HG03575 (cell line): ENCODE measurements around the gene NCKAP5.
"Not testable (repeated sequence)": the region's sequence is repeated elsewhere in the genome, so short reads cannot be mapped to it uniquely, and the experiment has no call there.

Source experiments
- ATAC-seq: cut with Tn5 transposase; IDR thresholded peaks from one replicate; pipeline ENCODE4 v1.9.1; 2021; ENCODE audit not compliant: unreplicated experiment, insufficient number of reproducible peaks, low FRiP score; ENCODE audit errors: extremely low read depth

The NCKAP5 gene

DNA sequence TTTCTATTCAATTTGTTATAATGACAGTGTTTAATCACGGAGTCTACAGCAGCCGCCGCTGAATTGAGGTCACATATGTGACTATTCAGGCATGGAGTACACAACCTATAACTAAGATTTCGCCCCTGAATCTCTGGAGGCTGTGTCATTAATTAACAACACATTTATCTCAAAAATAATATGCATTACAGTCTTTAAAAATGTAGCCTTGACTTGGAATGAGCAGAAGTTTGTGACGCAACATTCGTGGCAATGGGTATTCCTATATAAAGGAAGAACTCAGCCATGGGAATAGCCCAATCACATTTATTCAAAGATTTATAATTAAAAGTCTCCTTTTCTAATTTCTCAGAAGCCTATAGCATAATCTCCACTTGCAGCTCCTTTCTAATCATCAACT, 837.7 kb downstream of the NCKAP5 start:
- no peak for ATAC-seq

DNA sequence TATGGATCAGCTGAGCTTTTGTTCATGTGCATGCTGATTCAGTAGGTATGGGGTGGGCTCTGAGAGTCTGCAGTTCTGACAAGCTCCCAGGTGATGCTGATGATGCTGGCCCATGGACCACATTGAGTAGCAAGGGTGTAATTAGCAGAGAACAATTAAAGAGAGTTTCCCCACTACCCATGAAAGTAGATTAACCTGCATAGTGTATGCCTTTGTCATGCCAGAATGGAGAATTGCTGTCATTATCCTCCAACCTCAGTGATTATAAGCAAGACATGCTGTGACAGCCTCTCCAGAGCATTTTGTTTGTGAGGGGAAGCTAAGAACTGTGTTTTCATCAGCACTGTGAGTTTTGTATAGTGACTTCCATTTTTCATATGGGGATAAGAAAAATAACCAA, 838.7 kb downstream of the NCKAP5 start:
- ATAC-seq = no peak

DNA sequence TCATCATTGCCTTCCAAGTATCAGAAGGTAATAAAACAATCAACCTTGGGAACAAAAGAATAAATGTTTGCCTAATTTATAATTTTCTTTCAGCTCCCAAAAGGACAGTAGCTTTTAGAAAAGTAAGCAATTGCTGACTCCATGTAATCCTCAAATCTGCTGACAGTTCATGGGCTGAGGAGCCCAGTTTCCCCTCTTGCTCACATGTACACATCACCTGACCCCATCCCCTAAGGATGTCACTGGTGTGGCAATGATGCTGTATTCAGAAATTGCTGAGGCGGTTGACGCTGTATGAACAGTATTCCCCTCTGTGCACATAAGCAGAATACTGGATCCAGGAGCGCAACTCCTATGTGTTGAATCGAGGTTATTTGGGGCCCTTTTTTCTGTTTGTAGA, 842.1 kb downstream of the NCKAP5 start:
- no peak for ATAC-seq

DNA sequence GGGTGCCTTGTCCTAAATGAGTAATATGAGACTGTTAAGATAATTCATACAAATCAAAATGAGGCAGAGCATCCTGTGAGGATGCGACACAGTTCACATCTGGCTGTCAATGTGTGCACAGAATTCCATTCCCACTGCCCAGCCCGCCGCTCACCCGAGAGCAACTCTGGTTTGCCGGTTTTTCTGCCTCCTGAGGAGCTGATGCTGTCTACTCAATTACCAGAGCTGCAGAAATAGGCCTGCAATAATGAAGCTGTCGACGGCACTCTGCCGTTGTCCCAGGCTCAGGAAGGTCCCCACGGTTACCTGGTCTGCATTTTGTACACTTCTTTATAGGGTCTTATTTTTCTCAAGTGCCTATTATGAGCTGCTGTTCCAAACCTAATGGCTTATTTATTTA, 842.5 kb downstream of the NCKAP5 start:
- no peak for ATAC-seq

DNA sequence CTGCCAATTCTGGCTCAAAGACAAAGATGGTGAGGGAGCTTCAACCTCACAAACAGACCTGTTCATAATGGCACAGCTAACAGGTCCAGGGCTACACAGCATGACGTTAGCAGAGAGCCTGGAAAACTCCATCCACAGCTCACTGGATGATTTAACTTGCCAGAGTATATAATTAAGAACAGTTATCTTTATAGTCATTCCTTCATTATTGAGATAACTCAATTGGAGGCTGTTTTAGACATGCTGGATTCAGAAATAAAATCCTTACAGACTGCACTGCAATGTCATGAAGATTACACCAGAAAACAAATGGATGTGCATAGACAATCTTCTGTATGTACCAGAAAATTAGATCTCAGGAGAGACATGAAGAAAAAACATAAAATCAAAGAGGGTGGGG, 843.1 kb downstream of the NCKAP5 start:
- ATAC-seq = no peak

DNA sequence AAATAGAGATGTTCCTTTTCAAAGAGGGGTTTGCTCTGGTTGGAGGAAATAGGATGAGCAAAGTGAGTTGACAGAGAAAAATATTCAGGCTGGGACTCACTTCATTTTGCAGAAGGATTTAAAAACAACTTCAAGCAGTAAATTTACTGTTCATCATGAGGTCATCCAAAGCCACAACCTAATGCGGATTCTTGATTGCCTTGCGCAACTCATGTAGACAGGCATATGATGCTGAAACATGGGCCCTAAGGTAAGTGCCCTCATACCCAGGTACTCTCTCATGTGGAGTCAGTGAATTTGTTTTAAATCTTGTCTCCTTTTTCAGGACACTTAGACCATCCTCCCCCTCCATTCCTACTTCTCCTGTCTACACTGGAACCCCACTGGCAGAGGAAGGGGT, 846.3 kb downstream of the NCKAP5 start:
- no peak for ATAC-seq

DNA sequence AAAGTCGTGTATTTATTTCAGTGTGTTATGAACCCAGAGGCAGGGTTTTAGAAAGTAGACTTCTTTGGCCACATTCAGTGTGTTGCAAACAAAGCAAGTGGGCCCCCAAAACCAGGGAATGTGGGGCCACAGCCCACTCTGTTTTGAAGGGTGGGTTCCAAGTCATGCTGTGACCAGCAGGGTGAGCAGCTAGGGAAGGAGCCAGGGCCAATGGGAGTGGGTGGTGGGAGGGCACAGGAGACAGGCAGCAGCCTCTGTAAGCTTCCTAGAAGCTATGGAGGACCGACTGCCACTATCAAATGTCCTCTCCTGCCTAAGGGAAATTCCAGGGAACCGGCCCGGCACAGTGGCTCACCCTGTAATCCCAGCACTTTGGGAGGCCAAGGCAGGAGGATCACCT, 847.9 kb downstream of the NCKAP5 start:
- ATAC-seq = no peak

DNA sequence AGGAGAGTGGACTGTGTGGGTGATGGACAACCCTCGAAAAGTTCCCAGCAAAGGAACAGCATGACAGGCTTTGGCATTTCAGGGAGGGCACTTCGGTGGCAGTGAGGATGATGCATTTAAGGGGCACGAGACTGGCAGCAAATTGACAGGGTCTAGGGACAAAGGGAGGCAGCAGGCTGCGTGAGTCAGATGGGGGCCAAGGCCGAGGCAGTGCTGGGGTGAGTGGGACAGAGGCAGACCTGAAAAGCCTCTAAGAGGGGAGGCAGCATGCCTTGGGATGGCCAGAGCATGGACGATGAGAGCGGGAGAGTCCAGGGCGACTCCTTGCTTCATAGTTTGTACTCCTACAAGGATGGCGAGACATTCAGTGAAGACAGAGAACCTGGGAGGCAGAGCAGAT, 848.8 kb downstream of the NCKAP5 start:
- no peak for ATAC-seq

DNA sequence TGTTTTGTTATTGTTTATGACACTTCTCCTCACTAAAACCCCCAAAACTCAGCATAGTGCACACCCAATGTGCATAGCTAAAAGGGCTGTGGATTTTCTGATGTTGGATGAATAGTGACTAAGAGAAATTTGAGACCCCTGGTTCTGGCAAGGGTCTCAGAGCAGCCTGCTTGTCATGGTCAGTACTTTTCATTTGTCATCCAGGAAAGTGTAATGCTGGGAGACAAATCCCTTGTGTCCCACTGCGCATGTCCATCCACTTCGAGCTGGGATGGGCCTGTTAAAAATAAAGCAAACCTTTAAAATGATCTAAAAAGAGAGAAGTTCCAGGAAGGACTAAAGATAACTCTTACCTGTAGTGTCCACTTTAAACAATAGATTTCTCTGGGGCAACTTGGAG, 851.3 kb downstream of the NCKAP5 start:
- ATAC-seq = no peak

DNA sequence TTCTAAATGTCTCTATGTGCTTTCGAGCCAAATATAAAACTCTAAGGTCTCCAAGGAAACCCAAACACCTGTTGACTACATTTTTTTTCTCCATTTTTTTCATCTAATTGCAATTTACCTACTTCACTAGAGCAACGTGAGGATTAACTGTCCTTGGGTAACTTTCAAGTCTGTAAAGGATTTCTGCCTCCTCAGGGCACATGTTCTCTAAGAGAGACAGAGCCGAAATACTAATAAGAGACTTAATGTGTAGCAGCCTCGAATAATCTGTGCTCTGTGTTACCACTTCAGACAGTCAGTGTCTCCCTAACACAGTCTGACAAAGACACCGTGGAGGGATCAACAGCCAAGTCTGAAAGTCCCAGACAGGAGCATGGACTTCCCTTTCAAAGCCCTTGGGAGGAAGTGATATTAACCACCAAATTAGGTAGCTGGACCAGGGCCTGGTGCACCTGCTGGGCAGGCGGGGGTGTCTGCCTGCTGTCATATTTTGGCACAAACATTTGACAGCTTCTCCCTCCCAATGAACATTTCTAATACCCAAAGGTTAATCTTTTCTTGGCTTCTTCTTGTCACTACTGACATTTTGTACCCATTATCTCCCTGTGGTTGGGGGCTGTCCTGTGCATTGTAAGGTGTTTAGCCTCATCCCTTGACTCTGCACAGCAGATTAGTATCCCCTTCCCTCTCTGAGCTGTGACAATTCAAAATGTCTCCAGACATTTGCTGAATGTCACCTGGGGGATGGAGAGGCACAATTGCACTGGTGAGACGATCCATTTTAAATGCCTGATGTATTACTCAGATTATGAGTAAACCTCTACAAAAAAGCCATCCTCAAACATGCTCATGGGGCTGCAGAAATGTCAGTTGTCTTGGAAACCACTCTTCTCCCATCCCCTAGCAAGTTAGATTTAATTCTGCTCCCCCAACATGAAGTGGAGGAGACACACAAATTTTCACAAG, 852.6 kb downstream of the NCKAP5 start:
- no peak for ATAC-seq

DNA sequence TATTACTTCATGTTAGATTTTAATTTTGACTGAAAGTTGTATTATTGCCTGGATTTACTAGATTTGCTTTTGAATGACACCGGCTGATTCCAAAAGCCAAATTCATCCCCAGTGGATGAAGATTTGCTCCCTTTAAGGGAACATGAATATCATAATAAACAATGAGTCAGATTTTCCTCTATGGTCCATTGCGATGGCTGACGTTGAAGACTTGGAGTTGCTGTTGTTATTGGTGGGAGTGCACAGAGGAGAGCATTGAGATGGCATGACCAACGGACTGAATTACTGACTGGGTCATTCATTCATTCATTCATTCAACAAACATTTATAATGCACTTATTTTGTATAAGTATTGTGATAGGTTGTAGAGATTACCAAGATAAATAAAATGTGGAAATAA, 864.9 kb downstream of the NCKAP5 start:
- ATAC-seq = no peak

DNA sequence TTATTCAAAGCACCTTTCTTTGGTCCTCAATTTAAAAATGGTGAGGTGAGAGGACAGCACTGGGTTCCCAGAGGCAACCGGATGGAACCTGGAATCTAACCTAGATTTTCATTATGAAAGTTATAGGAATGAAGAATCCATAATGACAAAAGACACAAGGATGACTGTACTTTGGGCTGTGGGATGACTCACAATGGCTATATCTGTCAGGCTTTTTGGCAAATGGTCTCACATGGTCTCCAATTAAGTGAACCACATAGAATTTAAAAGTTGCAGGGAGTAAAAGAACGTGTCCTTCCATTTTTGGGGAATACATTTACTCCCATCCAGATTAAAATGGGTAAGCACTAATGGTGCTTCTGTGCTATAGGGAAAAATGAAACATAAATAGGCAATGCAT, 866.5 kb downstream of the NCKAP5 start:
- ATAC-seq = no peak

DNA sequence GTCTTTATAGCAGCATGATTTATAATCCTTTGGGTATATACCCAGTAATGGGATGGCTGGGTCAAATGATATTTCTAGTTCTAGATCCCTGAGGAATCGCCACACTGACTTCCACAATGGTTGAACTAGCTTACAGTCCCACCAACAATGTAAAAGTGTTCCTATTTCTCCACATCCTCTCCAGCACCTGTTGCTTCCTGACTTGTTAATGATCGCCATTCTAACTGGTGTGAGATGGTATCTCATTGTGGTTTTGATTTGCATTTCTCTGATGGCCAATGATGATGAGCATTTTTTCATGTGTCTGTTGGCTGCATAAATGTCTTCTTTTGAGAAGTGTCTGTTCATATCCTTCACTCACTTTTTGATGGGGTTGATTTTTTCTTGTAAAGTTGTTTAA, 868.5 kb downstream of the NCKAP5 start:
- not testable (repeated sequence) for ATAC-seq

DNA sequence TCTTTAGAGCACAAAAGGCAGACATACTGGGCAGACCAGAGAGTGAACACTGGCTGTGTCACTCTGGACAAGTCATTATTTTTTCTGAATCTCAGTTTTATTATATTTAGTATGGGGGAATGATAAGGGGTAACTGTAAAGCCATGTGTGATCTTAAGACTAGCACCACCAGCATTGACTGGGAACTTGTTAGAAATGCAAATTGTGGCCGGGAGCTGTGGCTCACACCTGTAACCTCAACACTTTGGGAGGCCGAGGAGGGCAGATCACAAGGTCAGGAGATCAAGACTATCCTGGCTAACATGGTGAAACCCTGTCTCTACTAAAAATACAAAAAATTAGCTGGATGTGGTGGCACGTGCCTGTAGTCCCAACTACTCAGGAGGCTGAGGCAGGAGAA, 869.9 kb downstream of the NCKAP5 start:
- not testable (repeated sequence) for ATAC-seq

DNA sequence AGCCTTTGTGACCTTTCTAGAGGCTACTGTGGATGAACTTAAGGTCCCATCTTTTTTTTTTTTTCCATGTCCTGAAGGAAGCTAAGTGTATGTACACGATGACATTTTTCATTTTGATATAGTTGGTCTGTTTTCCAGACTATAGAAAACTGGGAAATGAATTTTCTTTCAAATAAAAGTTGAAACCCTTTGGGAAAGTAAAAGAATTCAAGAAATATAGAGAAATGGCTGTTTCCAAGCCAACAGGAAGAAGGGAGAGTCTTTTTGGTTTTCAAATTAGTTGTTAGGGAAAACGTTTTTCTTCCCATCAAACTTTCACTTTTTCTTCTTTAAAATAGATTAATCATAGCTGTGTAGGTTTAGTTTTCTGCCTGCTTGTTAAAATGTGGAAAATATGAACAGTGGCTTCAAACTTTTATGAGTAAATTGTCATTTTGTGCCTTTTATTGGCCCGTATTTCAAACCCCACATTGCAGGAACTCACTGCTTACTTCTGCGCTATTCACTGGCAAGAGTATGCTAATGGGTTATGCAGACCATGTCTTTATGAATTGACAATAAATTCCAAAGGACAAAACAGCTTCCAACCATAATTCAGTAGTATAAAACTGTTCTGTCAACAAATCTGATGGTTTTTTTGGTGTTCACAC, 870.6 kb downstream of the NCKAP5 start:
- no peak for ATAC-seq

DNA sequence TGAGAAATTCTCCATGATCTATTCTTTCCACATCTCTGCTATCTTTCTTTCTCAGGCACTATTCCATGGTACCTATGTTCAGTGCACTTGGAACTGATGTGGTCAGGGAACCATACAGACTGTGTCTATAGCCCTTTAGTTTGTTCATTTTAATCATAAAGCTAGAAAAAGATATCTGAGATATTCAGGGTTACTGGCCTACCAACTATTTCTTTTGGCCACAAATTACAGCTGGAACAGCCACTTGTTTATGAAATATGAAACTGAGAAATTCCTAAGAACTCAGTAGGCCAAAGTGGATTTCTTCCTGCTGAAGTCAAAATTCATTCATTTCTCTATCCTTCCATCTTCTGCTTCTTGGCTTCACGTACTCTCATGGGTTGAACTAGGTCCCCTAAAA, 875.4 kb downstream of the NCKAP5 start:
- ATAC-seq = no peak

DNA sequence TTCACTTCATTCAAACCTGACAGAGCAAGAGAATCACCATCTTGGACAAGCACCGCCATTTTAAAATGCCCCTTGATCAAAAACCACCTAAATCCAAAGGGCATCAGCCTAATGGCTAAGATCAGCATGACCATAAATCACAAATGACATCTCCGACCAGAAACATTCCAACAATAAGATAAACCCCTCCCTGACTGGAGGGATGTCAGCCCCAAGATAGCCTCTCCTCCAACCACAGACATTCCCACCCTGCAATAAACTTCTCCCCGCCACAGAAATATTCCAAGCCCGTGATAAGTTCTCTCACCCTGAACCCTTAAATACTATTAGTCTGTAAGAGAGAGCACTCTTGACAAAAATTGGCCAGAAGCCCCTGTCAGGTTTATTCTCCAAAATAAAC, 876.7 kb downstream of the NCKAP5 start:
- ATAC-seq = no peak

DNA sequence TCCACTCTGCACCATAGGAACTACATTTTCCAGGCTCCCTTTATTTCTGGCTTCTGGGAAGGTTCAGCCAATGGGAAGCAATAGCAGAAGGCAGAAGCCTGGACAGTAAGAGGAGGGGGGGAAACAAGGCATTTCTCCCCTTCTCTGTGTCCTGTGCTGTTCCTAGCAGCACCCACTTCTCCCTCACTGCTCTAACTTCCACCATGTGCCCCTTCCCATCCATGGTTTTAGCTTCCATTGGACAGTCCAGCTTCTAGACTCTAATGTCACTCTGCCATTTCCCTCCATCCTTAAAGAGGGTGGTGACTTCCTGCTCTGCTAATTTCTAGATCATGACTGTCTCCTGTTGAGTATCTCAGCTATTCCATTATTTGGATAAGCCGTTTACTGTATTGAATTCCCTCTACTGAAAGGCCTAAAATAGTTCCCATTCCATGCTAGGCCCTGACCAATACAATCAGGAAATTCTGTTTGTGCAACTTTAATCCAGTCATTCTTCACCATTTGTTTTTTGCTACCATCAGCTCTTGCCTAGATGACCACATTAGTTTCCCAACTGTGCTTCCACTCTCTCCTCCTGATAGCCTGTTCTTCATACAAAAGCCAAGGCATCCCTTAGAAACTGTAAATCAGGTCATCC, 877.5 kb downstream of the NCKAP5 start:
- no peak for ATAC-seq

DNA sequence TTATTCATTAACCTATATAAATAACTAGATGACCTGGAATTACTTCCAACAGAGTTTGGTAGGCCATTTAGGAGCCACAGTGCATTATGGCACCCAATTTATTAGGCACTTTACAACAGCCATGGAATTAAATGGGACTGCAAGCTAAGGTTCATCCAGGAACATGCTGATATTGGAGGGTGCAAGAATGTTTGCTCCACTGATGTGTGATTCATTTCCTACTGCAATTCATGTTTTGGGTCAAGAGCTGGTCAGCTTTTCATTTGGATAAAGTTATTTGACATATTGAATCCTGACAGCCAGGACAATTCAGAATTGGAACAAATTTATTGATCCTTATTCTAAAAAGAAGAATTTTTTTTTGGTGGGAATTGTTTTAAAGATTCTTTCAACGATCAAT, 886.5 kb downstream of the NCKAP5 start:
- ATAC-seq = no peak

DNA sequence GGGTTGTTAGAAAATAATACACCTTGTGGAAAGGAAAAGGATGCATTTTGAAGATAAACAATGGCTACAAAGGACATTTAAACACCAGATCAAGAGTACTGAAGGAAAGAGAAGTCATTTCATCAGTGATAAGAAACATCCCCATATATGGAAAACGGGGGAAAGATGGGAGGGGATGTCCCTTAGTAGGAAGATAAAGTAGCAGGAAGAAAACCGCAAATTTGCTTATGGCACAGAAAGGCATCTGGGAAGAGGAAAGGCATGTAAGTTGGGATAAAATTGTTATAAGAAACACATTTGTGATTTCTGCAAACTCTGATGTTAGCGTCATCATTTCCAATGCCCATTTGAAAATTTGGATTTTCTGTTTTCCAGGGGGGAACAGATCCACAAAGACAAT, 887.7 kb downstream of the NCKAP5 start:
- no peak for ATAC-seq
